MM.1S (cell line): ENCODE data around the gene MAP4K3.

Experiments used
- DNase-seq: peaks from one replicate; pipeline ENCODE4 v3.0.0-alpha.2; 2015
- H2AFZ ChIP-seq: fragments of 300-600 bp; sonication (generic); 2 replicates; pipeline ENCODE4 v1.6.0; 2016; ENCODE audit warnings: antibody characterized with exemption, low read length
- H3F3A ChIP-seq: fragments of 300-600 bp; sonication (generic); 2 replicates; pipeline ENCODE4 v1.6.1; 2016; ENCODE audit warnings: mild to moderate bottlenecking, antibody characterized with exemption, low read length, moderate library complexity, mixed read lengths; ENCODE audit not compliant: insufficient read depth
- H3K27ac ChIP-seq: fragments of 300-600 bp; sonication (generic); 2 replicates; pipeline ENCODE4 v1.5.1; 2016; ENCODE audit warnings: mild to moderate bottlenecking, low read length
- H3K27me3 ChIP-seq: fragments of 300-600 bp; sonication (generic); replicated peaks from 2 replicates; pipeline ENCODE4 v1.6.0; 2016; ENCODE audit warnings: low read length; ENCODE audit not compliant: insufficient read depth
- H3K36me3 ChIP-seq: fragments of 300-600 bp; sonication (generic); replicated peaks from 2 replicates; pipeline ENCODE4 v1.6.1; 2016; ENCODE audit warnings: mild to moderate bottlenecking, low read length, mixed read lengths; ENCODE audit not compliant: insufficient read depth
- H3K4me1 ChIP-seq: fragments of 300-600 bp; sonication (generic); 2 replicates; pipeline ENCODE4 v1.6.1; 2016; ENCODE audit warnings: low read length, mixed read lengths
- H3K4me2 ChIP-seq: fragments of 300-600 bp; sonication (generic); 2 replicates; pipeline ENCODE4 v1.6.0; 2016; ENCODE audit warnings: low read depth, low read length
- H3K4me3 ChIP-seq: fragments of 300-600 bp; sonication (generic); 2 replicates; pipeline ENCODE4 v1.5.1; 2016; ENCODE audit warnings: low read length, mixed read lengths
- H3K79me2 ChIP-seq: fragments of 300-600 bp; sonication (generic); 2 replicates; pipeline ENCODE4 v1.6.1; 2016; ENCODE audit warnings: mixed run types, low read length, mixed read lengths
- H3K9ac ChIP-seq: fragments of 300-600 bp; sonication (generic); 2 replicates; pipeline ENCODE4 v1.6.1; 2016; ENCODE audit warnings: low read length, mixed read lengths
- H3K9me2 ChIP-seq: fragments of 300-600 bp; sonication (generic); replicated peaks from 2 replicates; pipeline ENCODE4 v1.6.1; 2016; ENCODE audit warnings: mild to moderate bottlenecking, low read length, mixed read lengths; ENCODE audit not compliant: insufficient read depth
- H3K9me3 ChIP-seq: fragments of 300-600 bp; sonication (generic); replicated peaks from 2 replicates; pipeline ENCODE4 v1.6.1; 2016; ENCODE audit warnings: mild to moderate bottlenecking, low read length, mixed read lengths; ENCODE audit not compliant: insufficient read depth
- H4K20me1 ChIP-seq: fragments of 300-600 bp; sonication (generic); 2 replicates; pipeline ENCODE4 v1.6.1; 2016; ENCODE audit warnings: mild to moderate bottlenecking, low read length, moderate library complexity, mixed read lengths; ENCODE audit not compliant: insufficient read depth
- CTCF ChIP-seq: fragments of 300-600 bp; sonication (generic); IDR thresholded peaks from 2 replicates; pipeline ENCODE4 v1.5.1; 2016; ENCODE audit warnings: antibody characterized with exemption, low read length, mixed read lengths
- EZH2 ChIP-seq: fragments of 300-600 bp; sonication (generic); optimal IDR thresholded peaks from 2 replicates; pipeline ENCODE3; 2017; ENCODE audit warnings: low read depth, mild to moderate bottlenecking, antibody characterized with exemption, low read length, mixed read lengths
- EZH2phosphoT487 ChIP-seq: fragments of 300-600 bp; sonication (generic); IDR thresholded peaks from 2 replicates; pipeline ENCODE4 v1.6.1; 2018; ENCODE audit warnings: antibody characterized with exemption, low read length

MAP4K3 gene

GRCh38 chr2:39424951-39425350 lies 12.1 kb downstream of the MAP4K3 start:
- no peaks in the 10 kb centered on the region for H3K36me3 ChIP-seq
- TF ChIP-seq EZH2 (no peak), CTCF (no peak), EZH2phosphoT487 (no peak)
- H3K79me2 ChIP-seq: peaks cover 99% of the 10 kb centered on the region
- peaks cover 8% of the 10 kb centered on the region; the same call in 1 of the 2 replicates for H3K4me1 ChIP-seq
- no peaks in the 10 kb centered on the region for H3K9me3 ChIP-seq
- H2AFZ ChIP-seq: no peak overlapping the region
- 0 out of 2 replicates have a peak, but pooled peaks cover 2% of the 10 kb centered on the region for H4K20me1 ChIP-seq
- no peak for DNase-seq
- no peaks in the 10 kb centered on the region for H3K9me2 ChIP-seq
- H3K27ac ChIP-seq: no peak overlapping the region
- H3F3A ChIP-seq: no peaks in the 10 kb centered on the region
- H3K4me2 ChIP-seq: no peak overlapping the region
- H3K4me3 ChIP-seq: no peak overlapping the region
- no peaks in the 10 kb centered on the region for H3K27me3 ChIP-seq
- no peak overlapping the region for H3K9ac ChIP-seq

- Histone ChIP-seq H3K27me3 (no peaks in the 10 kb centered on the region), H4K20me1 (0 out of 2 replicates have a peak, but pooled peaks cover 2% of the 10 kb centered on the region), H2AFZ (no peak overlapping the region), H3K36me3 (no peaks in the 10 kb centered on the region), H3K4me3 (no peak overlapping the region), H3K9ac (no peak overlapping the region), H3K79me2 (peaks cover 96% of the 10 kb centered on the region), H3K4me1 (peaks cover 8% of the 10 kb centered on the region; the same call in 1 of the 2 replicates), H3K4me2 (no peak overlapping the region), H3K9me3 (no peaks in the 10 kb centered on the region), H3K27ac (no peak overlapping the region), H3K9me2 (no peaks in the 10 kb centered on the region), H3F3A (no peaks in the 10 kb centered on the region)
- no peak for DNase-seq
- TF ChIP-seq CTCF (no peak), EZH2phosphoT487 (no peak), EZH2 (no peak)
Observed at GRCh38 chr2:39422700-39423099, 14.4 kb downstream of the MAP4K3 start.

- no peaks in the 10 kb centered on the region for H3K9me2 ChIP-seq
- no peaks in the 10 kb centered on the region for H3K27me3 ChIP-seq
- DNase-seq: no peak
- no peak overlapping the region for H3K9ac ChIP-seq
- TF ChIP-seq EZH2: no peak
- no peak for TF ChIP-seq EZH2phosphoT487
- TF ChIP-seq CTCF: no peak
- no peak overlapping the region for H2AFZ ChIP-seq
- H4K20me1 ChIP-seq: 0 out of 2 replicates have a peak, but pooled peaks cover 2% of the 10 kb centered on the region
- H3K79me2 ChIP-seq: peaks cover 96% of the 10 kb centered on the region
- H3K4me3 ChIP-seq: no peak overlapping the region
- H3F3A ChIP-seq: no peaks in the 10 kb centered on the region
- H3K4me2 ChIP-seq: no peak overlapping the region
- H3K36me3 ChIP-seq: no peaks in the 10 kb centered on the region
- peaks cover 8% of the 10 kb centered on the region; the same call in 1 of the 2 replicates for H3K4me1 ChIP-seq
- no peaks in the 10 kb centered on the region for H3K9me3 ChIP-seq
- H3K27ac ChIP-seq: no peak overlapping the region
Observed at GRCh38 chr2:39421354-39421753, 15.7 kb downstream of the MAP4K3 start.
